GM20000 (cell line): ENCODE results near the gene DTNBP1.

ENCODE experiments used
- DNase-seq: peaks from one replicate; pipeline ENCODE4 v3.0.0; 2012; ENCODE audit warnings: low spot score
- CTCF ChIP-seq: IDR thresholded peaks from 2 replicates; pipeline ENCODE4 v1.5.1; 2012; ENCODE audit warnings: mild to moderate bottlenecking, control low read depth; ENCODE audit errors: extremely low read depth, missing control alignments

DTNBP1 gene, protein sequence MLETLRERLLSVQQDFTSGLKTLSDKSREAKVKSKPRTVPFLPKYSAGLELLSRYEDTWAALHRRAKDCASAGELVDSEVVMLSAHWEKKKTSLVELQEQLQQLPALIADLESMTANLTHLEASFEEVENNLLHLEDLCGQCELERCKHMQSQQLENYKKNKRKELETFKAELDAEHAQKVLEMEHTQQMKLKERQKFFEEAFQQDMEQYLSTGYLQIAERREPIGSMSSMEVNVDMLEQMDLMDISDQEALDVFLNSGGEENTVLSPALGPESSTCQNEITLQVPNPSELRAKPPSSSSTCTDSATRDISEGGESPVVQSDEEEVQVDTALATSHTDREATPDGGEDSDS

GRCh38 chr6:15662326-15663129, at the start of gene DTNBP1:
TSS of gene DTNBP1 (minus strand) at chr6:15663028. CDS start at chr6:15662869, 159 bp downstream.
- no peak for TF ChIP-seq CTCF
- DNase-seq: peak; percentile 94

DNA sequence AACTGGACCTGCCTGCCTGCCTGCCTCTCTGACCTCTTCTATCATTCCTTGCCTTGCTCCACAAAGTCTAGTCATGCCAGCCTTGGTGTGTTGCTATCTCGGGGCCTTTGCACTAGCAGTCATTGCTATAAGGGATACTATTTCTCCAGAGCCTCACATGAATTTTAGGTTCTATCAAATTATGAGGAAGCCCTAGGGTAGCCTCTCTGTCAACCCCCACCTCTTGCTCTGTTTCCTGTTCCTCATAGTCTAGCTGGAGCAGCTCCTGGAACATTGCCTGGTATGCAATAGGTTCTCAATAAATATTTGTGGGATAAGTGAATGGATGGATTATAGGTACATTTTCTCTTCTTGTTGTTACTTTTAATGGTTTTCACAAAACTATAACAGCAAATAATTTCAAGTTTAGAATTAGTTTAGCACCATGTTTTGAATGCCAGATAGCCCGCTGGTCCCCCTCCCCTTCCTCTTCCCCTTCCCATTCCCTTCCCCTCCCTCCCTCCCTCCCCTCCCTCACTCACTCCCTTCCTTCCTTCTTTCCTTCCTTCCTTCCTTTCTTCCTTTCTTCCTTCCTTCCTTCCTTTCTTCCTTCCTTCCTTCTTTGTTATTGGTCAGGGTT, 46.9 kb upstream of the DTNBP1 start:
- DNase-seq: no peak
- no peak for TF ChIP-seq CTCF

DNA sequence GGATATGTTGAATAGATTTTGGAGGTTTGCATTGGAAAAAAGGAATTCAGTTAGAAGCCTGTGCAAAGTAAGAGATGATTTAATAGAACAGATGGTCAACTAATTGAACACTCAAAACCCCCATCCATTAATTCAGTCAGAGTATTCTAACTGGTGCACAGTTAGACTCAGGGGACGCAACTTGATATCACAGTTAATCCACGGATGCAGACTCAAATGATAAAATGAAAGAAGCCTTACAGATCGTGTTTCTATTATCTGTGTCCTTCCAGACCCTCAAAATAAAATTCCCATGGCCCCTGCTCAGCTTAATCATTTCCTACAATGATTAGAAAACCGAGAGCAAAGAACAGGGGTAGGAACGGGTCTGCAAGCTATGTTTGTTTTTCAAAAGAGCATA, 45.4 kb upstream of the DTNBP1 start:
- no peak for TF ChIP-seq CTCF
- no peak for DNase-seq

DNA sequence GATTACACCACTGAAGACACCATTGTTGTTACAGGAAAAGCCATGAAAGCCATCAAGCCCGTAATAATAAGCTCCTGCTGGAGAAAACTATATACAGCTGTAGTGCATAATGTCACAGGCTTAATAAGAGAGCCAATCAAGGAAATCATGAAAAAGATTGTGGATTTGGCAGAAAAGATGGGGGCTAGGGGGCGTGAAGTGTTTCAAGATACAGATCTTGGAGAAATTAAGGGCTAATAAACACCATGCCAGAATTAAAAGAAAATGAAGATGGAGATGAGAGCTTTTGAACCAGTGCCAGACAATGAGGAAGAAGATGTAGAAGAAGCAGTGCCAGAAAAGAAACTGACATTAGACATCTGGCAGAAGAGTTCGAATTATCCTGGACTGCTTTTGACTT, 43.2 kb upstream of the DTNBP1 start:
- no peak for TF ChIP-seq CTCF
- DNase-seq: no peak

DNA sequence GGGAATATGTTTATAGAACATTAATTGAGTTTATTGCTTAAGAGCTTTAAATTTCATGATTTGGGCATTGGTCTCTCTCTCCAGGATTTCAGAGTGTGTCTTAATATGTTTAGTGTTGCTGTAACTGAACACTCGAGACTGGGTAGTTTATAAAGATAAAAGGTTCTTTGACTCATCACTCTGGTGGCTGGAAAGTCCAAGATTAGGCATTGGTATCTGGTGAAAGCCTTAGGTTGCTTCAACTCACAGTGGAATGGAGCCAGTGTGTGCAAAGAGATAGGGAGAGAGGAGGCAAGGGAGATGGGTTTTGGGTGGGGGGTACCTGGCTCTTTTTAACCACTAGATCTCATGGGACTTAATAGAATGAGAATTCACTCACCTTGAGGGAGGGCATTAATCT, 35.6 kb upstream of the DTNBP1 start:
- no peak for TF ChIP-seq CTCF
- DNase-seq: no peak

DNA sequence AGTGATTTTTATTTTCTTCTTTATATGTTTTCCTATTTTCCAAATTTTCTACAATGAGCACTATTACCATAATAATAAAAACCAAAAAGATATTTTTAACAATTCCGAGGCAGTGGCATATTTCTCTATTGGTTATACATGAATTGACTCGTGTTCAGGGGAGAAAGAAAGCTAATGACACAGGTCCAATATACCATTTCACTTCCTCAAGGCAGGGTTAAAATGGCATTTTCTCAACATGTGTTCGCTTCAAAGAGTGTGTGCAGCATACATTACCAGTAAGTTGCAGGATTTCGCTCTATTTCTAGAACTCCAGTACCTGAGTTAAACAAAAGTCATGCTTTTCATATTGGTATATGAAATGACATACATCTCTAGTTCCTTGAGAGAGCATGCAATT, 35.1 kb upstream of the DTNBP1 start:
- no peak for TF ChIP-seq CTCF
- DNase-seq: no peak
